WTC11 (cell line): ENCODE data around the gene HMGB2.

Source experiments
- CBFB ChIP-seq: sonication (generic); formaldehyde crosslinking; IDR thresholded peaks from 2 replicates; pipeline ENCODE4 v1.8.1; 2022; ENCODE audit warnings: mild to moderate bottlenecking, low read depth, missing genetic modification reagents
- CREB1 ChIP-seq: sonication (generic); formaldehyde crosslinking; IDR thresholded peaks from 2 replicates; pipeline ENCODE4 v1.8.0; 2023; ENCODE audit warnings: mild to moderate bottlenecking, missing genetic modification reagents
- CTCF ChIP-seq: fragments of 200-600 bp; IDR thresholded peaks from 2 replicates; pipeline ENCODE4 v1.8.0; 2022; ENCODE audit warnings: antibody characterized with exemption
- TF ChIP-seq, protein P1 (sequence below): sonication (generic); formaldehyde crosslinking; IDR thresholded peaks from 2 replicates; pipeline ENCODE4 v1.8.1; 2023; ENCODE audit warnings: mild to moderate bottlenecking, missing genetic modification reagents, moderate library complexity

- TF ChIP-seq, protein P1, sequence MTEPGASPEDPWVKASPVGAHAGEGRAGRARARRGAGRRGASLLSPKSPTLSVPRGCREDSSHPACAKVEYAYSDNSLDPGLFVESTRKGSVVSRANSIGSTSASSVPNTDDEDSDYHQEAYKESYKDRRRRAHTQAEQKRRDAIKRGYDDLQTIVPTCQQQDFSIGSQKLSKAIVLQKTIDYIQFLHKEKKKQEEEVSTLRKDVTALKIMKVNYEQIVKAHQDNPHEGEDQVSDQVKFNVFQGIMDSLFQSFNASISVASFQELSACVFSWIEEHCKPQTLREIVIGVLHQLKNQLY: no peak
- TF ChIP-seq CBFB (no peak), CTCF (no peak), CREB1 (no peak)
Observed at GRCh38 chr4:173291899-173292298, 42.3 kb downstream of the HMGB2 start.
